Hypothalamus (tissue), 51 donors: ENCODE measurements around the gene HARS2.
"Not testable (repeated sequence)": the region's sequence is repeated elsewhere in the genome, so short reads cannot be mapped to it uniquely, and the experiment has no call there.

Experiments
- DNase-seq, 51 donors: peaks; one replicate each; lab custom pipeline; 2025; lab: John Stamatoyannopoulos, UW

The HARS2 gene, protein sequence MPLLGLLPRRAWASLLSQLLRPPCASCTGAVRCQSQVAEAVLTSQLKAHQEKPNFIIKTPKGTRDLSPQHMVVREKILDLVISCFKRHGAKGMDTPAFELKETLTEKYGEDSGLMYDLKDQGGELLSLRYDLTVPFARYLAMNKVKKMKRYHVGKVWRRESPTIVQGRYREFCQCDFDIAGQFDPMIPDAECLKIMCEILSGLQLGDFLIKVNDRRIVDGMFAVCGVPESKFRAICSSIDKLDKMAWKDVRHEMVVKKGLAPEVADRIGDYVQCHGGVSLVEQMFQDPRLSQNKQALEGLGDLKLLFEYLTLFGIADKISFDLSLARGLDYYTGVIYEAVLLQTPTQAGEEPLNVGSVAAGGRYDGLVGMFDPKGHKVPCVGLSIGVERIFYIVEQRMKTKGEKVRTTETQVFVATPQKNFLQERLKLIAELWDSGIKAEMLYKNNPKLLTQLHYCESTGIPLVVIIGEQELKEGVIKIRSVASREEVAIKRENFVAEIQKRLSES

GRCh38 chr5:140690941-140691924 is at the start of gene HARS2, which contains the start of gene HARS1:
HARS2 (plus strand) TSS chr5:140691455; CDS start chr5:140691649, 194 bp downstream.
HARS1 (minus strand) TSS chr5:140691370; CDS start chr5:140691304, 66 bp downstream.
- peak; percentile 12 to 94 (median 86) for DNase-seq

DNA sequence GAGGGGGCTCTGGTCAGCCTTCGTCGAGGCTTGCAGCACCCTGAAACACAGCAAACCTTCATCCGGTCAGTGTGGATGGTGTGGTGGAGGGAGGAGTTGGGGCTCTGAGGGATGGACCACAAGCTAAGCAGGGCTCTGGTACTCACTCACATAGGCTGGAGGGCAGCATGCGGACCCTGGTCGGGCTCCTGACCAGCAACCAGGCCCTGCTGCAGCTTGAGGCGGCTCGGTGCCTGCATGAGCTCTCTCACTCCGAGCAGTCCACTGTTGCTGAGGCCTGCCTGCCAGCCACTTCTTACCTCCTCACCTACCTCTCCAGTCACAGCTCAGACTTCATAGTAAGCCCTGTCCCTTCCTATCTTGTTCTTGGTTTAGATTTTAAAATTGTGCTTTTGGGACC is 49.5 kb upstream of the HARS2 start:
- DNase-seq = no peak

DNA sequence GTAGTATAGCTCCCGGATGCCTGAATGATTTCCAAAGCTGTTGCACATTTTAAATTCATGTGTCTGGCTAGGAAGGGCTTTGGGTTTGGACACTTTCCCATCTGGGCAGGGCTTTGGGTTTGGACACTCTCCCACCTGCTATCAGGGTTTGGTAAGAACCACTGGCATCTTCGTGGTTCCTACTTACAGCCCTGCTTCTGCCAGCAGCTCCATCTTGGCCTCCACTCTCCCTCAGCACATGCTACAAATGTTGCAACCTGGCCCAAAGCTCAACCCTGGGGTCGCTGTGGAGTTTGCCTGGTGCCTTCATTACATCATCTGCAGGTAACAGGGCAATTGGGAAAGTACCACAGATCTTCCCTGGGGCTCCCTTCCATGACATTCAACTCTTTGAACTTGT is 48.5 kb upstream of the HARS2 start:
- no peak for DNase-seq

DNA sequence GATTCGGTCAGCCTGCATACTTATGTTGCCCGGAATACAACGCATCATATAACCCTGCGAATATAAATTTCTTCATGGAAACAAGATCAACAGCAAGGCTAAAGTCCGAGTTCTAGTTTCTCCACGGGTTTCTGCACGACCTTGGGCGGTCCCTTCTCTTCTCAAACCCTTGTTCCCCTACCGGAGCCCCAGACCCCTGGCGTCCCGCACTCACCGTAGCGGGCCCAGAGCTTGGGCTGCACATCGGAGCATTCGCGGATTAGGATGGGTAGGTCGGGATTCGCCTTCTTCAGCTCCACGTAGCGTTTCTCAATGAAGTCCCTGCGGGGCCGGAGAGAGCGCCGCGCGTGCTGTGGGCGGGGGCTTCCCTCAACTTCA is 44.2 kb upstream of the HARS2 start:
- no peak for DNase-seq

- DNase-seq = no peak
These were observed 32.4 kb upstream of the HARS2 start for GRCh38 chr5:140658870-140659269.

- not testable (repeated sequence) for DNase-seq
These were observed 30.9 kb upstream of the HARS2 start for GRCh38 chr5:140660371-140660770.

DNA sequence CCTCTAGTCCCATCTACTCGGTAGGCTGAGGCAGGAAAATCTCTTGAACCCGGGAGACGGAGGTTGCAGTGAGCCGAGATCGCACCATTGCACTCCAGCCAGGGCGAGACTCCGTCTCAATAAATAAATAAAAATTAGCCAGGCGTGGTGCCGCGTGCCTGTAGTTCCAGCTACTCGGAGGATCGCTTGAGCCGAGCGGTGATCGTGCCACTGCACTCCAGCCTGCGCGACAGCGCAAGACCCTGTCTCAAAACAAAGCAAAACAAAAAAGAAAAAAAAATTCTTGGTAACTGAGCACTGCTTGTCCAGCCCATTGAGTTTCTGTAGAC is 27.3 kb upstream of the HARS2 start:
- peak in 1 of 51 donors; percentile 42 for DNase-seq

GRCh38 chr5:140664359-140665119 is 26.7 kb upstream of the HARS2 start, which contains the start of gene WDR55:
WDR55 (plus strand) TSS chr5:140664904; CDS start chr5:140664913, 9 bp downstream.
- peak; percentile 57 to 97 (median 93) for DNase-seq

DNA sequence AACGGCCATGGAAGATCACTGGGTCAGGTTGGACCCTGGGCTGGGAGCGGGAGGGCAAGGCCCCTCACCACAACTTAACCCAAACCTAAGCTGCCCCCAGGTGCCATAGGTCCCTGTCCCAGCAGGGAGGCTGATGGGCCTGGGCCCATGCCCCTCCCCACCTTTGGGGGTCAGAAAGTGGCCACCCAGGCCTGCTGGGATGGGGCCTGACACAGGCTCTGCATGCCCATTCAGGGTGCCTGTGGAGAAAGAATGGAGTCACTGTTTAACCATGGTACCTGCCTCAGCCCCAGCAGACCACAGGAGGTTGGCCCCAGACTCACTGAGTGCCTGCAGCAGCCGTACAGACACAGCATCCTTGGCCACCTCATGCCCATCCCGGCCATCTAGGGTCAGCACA is 20.2 kb upstream of the HARS2 start:
- not testable (repeated sequence) for DNase-seq

- no peak for DNase-seq
These were observed 19.7 kb upstream of the HARS2 start for GRCh38 chr5:140671472-140672125.

DNA sequence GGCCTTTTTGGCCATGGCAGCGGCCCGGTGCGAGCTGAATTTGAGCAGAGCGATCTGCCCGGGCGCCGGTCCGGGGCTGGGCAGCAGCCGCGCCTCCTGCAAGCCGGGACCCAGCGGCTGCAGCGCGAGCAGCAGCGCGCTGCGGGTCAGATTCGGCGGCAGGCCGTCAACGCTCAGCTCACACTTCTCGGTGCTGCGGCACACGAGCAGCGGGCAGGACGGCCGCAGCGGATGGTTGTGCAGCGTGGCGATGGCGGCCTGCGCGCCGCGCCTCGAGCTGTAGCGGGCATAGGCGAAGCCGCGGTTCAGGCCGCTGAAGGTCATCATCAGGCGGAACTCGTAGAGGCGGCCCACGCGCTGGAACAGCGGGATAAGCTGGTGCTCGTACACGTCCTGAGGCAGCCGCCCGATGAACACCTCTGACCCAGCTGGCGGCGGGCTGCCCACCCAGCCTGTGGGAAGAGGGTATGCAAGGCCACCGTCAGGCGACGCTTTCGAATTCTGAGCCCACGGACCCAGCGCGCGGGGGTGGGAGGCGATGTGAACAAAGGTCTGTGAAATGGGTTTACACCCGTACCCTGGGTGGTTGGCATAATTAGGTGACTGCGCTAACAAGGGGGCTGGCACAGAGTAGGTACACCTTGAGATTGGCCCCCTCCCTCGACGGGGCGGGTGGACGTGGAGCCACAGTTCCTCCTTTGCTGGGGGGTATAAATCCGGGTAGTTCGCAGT is 18.6 kb upstream of the HARS2 start:
- peak in 7 of 51 donors; percentile 1 to 28 (median 8) for DNase-seq

DNA sequence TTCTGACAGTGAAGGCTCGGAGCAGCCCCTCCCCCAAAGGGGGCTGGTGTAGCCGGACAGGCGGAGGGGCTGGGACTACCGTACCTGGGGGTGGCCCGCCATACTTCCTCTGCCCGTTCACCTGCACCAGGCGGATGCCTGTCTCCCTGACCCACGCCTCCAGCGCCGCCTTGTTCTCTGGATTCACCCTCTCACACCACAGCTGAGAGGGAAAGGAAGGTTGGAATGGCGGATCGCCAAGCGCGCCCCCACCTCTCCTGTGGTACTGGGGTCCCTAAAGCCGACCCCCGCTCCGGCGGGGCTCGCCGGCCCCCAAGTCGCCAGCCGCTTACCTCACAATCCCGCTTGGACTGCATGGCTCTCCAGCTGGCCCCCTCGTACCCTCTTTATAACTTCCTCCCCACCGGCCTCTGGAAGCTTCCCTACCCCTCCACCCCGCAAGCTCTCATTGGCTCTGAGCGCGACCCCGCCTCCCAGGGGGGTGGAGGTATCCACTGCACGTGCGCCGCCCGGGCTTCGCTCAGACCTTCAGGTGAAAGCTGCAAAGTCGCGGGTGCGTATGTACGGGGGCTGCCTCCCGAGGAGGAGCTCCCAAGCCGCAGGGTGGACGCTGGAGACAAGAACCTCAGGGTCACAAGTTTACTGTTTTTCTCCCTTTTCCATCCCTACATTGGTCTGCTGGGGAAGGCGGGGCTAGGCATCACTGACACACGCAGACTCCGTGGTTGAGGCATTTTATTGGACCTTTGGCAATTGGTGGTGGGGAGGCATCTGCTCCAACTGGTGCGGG is 17.9 kb upstream of the HARS2 start, which contains the start of gene DND1:
TSS of gene DND1 (minus strand) at position 390 of the 790 bp plus-strand sequence. CDS start at position 356, 34 bp downstream.
- no peak for DNase-seq

GRCh38 chr5:140674211-140674610 is 17.0 kb upstream of the HARS2 start:
- DNase-seq = no peak

GRCh38 chr5:140674629-140675028 is 16.6 kb upstream of the HARS2 start:
- no peak for DNase-seq

- DNase-seq = no peak
These were observed 13.3 kb upstream of the HARS2 start for GRCh38 chr5:140677947-140678346.

DNA sequence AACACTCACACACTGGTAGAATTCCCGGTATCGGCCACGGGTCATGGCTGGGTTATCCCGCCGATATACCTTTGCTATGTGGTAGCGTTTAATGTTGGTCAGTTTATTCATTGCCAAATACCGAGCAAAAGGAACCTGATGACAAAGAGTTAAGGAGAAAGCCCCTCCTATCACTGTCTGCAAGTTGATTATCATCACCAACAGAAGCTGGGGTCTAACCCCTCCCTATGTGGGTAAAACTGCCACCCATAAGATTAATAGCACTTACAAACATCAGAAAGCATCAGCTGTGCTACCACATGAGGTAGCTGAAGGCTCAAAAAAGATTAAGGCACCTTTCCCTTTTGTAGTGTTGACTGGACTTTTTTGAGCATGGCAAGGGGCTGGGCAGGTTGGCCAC is 12.3 kb upstream of the HARS2 start:
- no peak for DNase-seq

GRCh38 chr5:140690376-140690932 is 801 bp upstream of the HARS2 start:
- DNase-seq = no peak

DNA sequence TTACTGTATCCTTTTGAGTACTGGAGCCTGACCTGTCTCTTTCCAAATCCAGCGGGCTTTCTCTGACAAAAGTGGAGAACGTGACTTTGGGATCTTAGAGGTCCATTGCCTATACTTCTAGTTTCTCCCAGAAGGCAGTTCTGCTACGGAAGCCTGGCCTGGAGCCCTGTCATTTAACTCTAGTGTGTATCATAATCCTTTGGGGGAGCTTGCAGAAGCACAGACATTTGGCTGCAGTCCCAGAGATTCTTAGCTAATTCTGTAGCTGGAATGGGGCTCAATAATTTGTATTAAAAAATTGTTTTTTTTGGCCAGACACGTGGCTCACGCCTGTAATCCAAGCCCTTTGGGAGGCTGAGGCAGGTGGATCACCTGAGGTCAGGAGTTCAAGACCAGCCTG is 3.0 kb downstream of the HARS2 start:
- no peak for DNase-seq
